Esophagus squamous epithelium (tissue), 5 donors: Measurements from ENCODE around the gene HOXC10. TPM values are rescaled to one million over a fixed set of nuclear protein-coding genes. Genes with fewer than 3 reads are reported as not detected.
A peak's percentile ranks its signal among the peaks of the same experiment; 100 is the strongest.

ENCODE experiments used
- DNase-seq: peaks from one replicate; lab custom pipeline; 2025; lab: John Stamatoyannopoulos, UW
- H3K27ac ChIP-seq, 4 donors: fragments of 200-600 bp; sonication (generic); one replicate each; pipeline ENCODE4 v1.5.1; 2016 to 2019; ENCODE audit warnings: mild to moderate bottlenecking in 1 of 4
- H3K27me3 ChIP-seq, 4 donors: fragments of 200-600 bp; sonication (generic); 1 replicate in 3 of 4; 2 replicates in 1 of 4; pipeline versions ENCODE4 v1.5.1 to v1.6.0; 2017 to 2021; ENCODE audit warnings: antibody characterized with exemption in 1 of 4
- H3K36me3 ChIP-seq, 3 donors: fragments of 200-600 bp; sonication (generic); one replicate each; pipeline ENCODE4 v1.5.1; 2016 to 2019
- H3K4me1 ChIP-seq, 3 donors: fragments of 200-600 bp; sonication (generic); one replicate each; pipeline ENCODE4 v1.5.1; 2017 to 2019
- H3K4me3 ChIP-seq, 4 donors: fragments of 200-600 bp; sonication (generic); 1 replicate in 3 of 4; 2 replicates in 1 of 4; pipeline ENCODE4 v1.5.1; 2016 to 2019; ENCODE audit warnings: mild to moderate bottlenecking in 2 of 4, moderate library complexity in 1 of 4
- H3K9me3 ChIP-seq, 3 donors: fragments of 200-600 bp; sonication (generic); one replicate each; pipeline ENCODE4 v1.5.1; 2016 to 2019
- CTCF ChIP-seq, 6 experiments: fragments of 450-650 bp in 4 of 6; fragments of 200-600 bp in 2 of 6; sonication (generic) in 2 of 6; IDR thresholded peaks; one replicate each; pipeline ENCODE4 v1.5.1; 2016 to 2019; ENCODE audit warnings: antibody characterized with exemption in 6 of 6, mild to moderate bottlenecking in 4 of 6, moderate library complexity in 4 of 6
- POLR2A ChIP-seq, 4 donors: fragments of 450-650 bp; IDR thresholded peaks; one replicate each; pipeline ENCODE4 v1.6.1; 2017; ENCODE audit warnings: antibody characterized with exemption in 4 of 4, mild to moderate bottlenecking in 4 of 4, moderate library complexity in 3 of 4
- WGBS, 2 donors: methylation state at CpG; one replicate each; pipeline ENCODE4 v1.1.5; 2018; 5-methylcytosine and 5-hydroxymethylcytosine counted together
- intact Hi-C: fragments of 100-400 bp; cut with DNase I; formaldehyde crosslinking; loops from one replicate; pipeline ENCODE4 v1.15.0; 2022
- total RNA-seq, 4 donors: library from RNA; depleted of rRNA; stranded (reverse); fragments of >200 nt; gene quantifications; one replicate each; pipeline ENCODE4 v1.1.0, GENCODE V29; 2016
- donor health status: DM: yes; HTN: yes; CAD: no.

The HOXC10 gene
- total RNA-seq, 4 donors from 2014 or later = 0.31 to 1.3 TPM; not detected in 2

- peaks cover 10 to 35% (median 17%) of the 10 kb centered on the region in 3 donors for H3K4me1 ChIP-seq
- intact Hi-C loops = no loop called here
- peak within 1 kb of the TSS in 2 of 4 donors; percentile 15 to 55 for H3K4me3 ChIP-seq
- H3K36me3 ChIP-seq = no peaks in the 10 kb centered on the region
- H3K9me3 ChIP-seq = no peaks in the 10 kb centered on the region
- whole genome bisulfite sequencing, 2 donors = 7 to 15% methylated on average over 15 to 20 of the region's 56 CpGs
- no peak within 1 kb of the TSS for H3K27ac ChIP-seq
- peaks cover 32 to 100% (median 55%) of the 10 kb centered on the region in 4 donors for H3K27me3 ChIP-seq
- TF ChIP-seq POLR2A (IDR thresholded peaks at IDR 0.05) (no peak), CTCF (IDR thresholded peaks at IDR 0.05) (no peak)
- no peak for DNase-seq
Observed at GRCh38 chr12:53938326-53939140, 46.4 kb upstream of the HOXC10 start, which contains the start of gene HOXC13. Gene HOXC13 (plus strand): TSS chr12:53938831. CDS start chr12:53938907, 76 bp downstream.

GRCh38 chr12:53939141-53940108 lies 45.5 kb upstream of the HOXC10 start:
- H3K4me1 ChIP-seq = peaks cover 10 to 35% (median 17%) of the 10 kb centered on the region in 3 donors
- no peaks in the 10 kb centered on the region for H3K9me3 ChIP-seq
- DNase-seq = no peak
- TF ChIP-seq CTCF (IDR thresholded peaks at IDR 0.05) = no peak
- TF ChIP-seq POLR2A (IDR thresholded peaks at IDR 0.05) = no peak
- no peaks in the 10 kb centered on the region for H3K36me3 ChIP-seq
- WGBS, 2 donors = 6 to 10% methylated on average over 3 to 6 of the region's 91 CpGs
- intact Hi-C loops = no loop called here
- H3K27me3 ChIP-seq = peaks cover 30 to 100% (median 55%) of the 10 kb centered on the region in 4 donors
- peak overlapping the region in 2 of 4 donors; percentile 15 to 55 for H3K4me3 ChIP-seq
- H3K27ac ChIP-seq = no peak overlapping the region

- Histone ChIP-seq H3K36me3 (no peaks in the 10 kb centered on the region), H3K9me3 (no peaks in the 10 kb centered on the region), H3K27me3 (peaks cover 29 to 100% (median 58%) of the 10 kb centered on the region in 4 donors), H3K4me1 (peaks cover 8 to 36% (median 15%) of the 10 kb centered on the region in 3 donors), H3K4me3 (no peak overlapping the region), H3K27ac (no peak overlapping the region)
- no peak for DNase-seq
- 15 to 18% methylated on average over 3 to 8 of the region's 9 CpGs for WGBS, 2 donors
- TF ChIP-seq CTCF (IDR thresholded peaks at IDR 0.05) (no peak), POLR2A (IDR thresholded peaks at IDR 0.05) (no peak)
- intact Hi-C loops = no loop called here
Observed at GRCh38 chr12:53940443-53941014, 44.4 kb upstream of the HOXC10 start.

- Histone ChIP-seq H3K4me1 (peaks cover 6 to 30% (median 9%) of the 10 kb centered on the region in 3 donors), H3K4me3 (no peak overlapping the region), H3K36me3 (no peaks in the 10 kb centered on the region), H3K9me3 (no peaks in the 10 kb centered on the region), H3K27ac (no peak overlapping the region), H3K27me3 (peaks cover 27 to 100% (median 56%) of the 10 kb centered on the region in 4 donors)
- DNase-seq = no peak
- TF ChIP-seq POLR2A (IDR thresholded peaks at IDR 0.05) (no peak), CTCF (IDR thresholded peaks at IDR 0.05) (no peak)
- intact Hi-C loops = no loop called here
Observed at GRCh38 chr12:53941187-53941586, 43.8 kb upstream of the HOXC10 start.
